Measurements from ENCODE around the gene ANKRD2.
"Not testable (repeated sequence)": the region's sequence is repeated elsewhere in the genome, so short reads cannot be mapped to it uniquely, and the experiment has no call there.

Gene ANKRD2

GRCh38 chr10:97572214-97572989, at the start of gene ANKRD2:
Gene ANKRD2, plus strand, starts transcription at chr10:97572779. Its CDS starts 10 bp downstream, at chr10:97572789.
- FAIRE-seq: no peak

DNA sequence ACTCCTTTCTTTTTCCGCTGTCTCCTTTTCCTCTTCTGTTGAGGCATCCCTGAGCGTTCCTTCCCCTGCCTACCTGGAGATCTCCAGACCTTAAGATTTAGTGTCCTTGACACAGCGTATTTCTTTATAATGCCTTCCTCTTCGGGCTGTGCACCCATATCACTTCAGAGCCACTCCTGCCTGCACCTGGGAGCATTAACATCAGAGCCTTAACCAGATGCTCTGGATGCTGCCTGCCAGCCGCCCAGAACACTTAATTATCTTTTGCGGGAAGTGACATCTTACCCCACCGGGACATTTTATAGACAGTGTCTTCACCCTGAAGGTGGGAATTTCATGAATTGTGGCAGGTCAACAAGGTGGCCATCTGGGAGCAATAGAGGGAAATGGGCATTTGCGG, 49.6 kb upstream of the ANKRD2 start:
- no peak for FAIRE-seq

DNA sequence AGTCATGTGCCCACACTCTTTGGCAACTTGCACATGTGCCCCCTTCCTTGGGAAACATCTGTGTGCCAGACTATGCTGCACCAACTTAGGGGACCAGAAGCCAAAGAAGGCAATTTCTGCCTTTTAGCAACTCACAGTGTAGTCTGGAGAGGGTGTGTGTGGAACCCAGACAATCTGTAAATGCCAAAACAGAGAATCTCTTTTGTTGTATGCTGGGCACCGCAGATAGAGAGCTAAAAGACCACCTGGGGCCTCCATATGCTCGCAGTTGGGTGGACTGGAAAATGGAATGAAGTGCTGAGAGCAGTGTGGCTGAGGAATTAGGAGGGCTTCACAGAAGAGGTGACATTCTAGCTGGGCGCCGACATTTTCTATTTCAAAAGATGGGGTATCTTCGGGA, 47.5 kb upstream of the ANKRD2 start:
- no peak for FAIRE-seq

DNA sequence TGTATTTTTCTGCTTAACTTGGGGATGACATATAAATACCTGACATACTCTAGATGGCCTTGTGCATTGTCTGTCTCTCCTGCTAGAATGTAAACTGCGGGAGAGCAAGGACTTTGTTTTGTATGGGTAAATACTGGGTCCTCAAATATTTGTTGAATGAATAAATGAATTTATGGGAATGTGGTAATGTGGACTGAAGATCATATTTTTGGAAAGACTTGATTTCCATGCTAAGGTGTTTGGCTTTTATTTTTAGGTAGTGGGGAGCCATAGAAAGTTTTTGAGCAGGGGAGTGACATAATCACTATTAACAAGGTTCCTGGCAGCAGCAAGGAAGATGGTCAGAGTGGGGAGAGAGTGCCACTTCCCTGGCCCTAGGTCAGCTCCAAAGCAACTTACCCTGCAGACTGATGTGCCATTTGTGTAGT, 46.9 kb upstream of the ANKRD2 start:
- no peak for FAIRE-seq

DNA sequence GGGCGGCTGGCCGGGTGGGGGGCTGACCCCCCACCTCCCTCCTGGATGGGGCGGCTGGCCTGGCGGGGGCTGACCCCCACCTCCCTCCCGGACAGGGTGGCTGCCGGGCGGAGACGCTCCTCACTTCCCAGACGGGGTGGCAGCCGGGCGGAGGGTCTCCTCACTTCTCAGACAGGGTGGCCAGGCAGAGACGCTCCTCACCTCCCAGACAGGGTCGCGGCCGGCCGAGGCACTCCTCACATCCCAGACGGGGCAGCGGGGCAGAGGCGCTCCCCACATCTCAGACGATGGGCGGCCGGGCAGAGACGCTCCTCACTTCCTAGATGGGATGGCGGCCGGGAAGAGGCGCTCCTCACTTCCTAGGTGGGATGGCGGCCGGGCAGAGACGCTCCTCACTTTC, 43.7 kb upstream of the ANKRD2 start:
- FAIRE-seq: not testable (repeated sequence)

DNA sequence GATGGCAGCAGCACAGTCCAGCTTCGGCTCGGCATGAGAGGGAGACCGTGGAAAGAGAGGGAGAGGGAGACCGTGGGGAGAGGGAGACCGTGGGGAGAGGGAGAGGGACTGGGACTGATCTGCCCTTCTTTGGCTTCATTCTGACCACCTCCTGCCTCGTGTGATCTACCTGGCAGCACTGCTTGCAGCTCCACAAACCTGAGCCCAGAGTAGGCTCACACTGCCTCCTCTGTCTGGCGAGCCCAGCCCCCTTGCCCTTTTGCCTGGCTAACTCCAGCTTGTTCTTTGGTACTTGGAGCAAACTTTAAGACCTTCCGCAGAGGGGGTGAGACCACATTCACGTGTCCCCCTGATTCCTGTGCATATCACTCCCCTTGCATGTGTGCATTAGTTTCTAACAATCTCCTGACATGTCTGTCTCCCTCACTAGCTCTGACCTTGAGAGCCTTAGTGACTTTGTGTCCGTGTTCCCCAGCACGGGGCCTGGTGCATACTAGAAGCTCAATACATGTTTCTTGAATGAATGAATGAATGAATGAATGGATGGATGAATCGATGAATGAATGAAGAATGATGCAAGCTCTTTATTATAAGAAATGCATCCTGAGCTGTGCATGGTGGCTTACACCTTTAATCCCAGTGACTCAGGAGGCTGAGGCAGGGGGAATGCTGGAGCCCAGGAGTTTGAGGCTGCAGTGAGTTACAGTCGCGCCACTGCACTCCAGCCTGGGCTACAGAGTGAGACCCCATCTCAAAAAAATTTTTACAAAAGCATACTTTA, 42.7 kb upstream of the ANKRD2 start:
- FAIRE-seq: no peak

- no peak for FAIRE-seq
Observed at GRCh38 chr10:97531401-97531986, 41.1 kb upstream of the ANKRD2 start.

GRCh38 chr10:97532935-97533671, 39.5 kb upstream of the ANKRD2 start:
- no peak for FAIRE-seq

DNA sequence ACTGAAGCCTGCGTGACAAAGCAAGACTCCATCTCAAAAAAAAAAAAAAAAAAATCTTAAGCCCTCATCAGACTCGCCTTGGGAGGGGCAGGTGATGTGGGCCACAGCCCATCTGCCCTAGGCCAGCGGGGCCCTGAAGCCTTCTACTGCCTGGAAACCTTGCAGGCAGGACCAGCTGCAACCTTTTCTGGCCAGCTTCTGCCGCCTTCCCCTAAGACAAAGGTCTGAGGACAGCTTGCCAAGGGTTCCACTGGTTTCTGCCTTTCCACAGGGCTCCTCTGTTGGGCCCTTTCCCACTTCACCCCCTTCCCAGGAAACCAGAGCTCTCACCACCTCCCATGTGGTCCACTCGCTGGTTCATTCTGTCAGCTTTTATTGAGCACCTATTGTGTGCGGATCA, 38.7 kb upstream of the ANKRD2 start:
- no peak for FAIRE-seq

DNA sequence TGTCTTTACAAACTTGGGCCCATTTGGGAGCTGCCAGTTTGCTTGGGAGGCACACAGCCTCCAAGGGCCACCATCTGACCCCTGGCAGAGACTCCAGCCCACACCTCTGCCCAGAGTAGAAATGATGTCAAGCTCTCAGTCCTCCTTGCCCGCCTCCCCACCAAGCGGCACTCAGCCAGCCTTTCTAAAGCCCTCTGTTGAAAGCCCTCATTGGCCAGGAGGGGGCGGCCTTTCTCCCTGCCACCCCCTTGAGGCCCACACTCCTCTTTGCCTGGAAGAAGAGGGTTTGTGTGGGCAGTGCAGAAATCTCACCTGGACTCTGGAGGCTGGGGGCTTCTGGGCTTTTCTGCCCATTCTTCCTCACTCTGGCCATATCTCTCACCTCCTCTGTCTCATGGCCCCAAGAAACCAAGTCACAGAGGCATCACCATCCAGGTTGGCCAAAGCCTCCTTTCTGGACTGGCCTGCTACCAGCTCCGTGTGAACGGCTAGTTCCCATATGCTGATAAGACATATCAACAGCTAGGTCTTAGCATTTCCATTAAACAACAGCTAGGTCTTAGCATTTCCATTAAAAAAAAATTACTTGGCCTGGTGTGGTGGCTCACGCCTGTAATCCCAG, 37.7 kb upstream of the ANKRD2 start:
- FAIRE-seq: no peak

GRCh38 chr10:97537186-97537869, 35.3 kb upstream of the ANKRD2 start:
- FAIRE-seq: no peak

- FAIRE-seq: no peak
Observed at GRCh38 chr10:97538411-97538810, 34.2 kb upstream of the ANKRD2 start.

GRCh38 chr10:97538839-97539238, 33.7 kb upstream of the ANKRD2 start:
- FAIRE-seq: no peak

GRCh38 chr10:97539523-97540200, 32.9 kb upstream of the ANKRD2 start:
- no peak for FAIRE-seq

DNA sequence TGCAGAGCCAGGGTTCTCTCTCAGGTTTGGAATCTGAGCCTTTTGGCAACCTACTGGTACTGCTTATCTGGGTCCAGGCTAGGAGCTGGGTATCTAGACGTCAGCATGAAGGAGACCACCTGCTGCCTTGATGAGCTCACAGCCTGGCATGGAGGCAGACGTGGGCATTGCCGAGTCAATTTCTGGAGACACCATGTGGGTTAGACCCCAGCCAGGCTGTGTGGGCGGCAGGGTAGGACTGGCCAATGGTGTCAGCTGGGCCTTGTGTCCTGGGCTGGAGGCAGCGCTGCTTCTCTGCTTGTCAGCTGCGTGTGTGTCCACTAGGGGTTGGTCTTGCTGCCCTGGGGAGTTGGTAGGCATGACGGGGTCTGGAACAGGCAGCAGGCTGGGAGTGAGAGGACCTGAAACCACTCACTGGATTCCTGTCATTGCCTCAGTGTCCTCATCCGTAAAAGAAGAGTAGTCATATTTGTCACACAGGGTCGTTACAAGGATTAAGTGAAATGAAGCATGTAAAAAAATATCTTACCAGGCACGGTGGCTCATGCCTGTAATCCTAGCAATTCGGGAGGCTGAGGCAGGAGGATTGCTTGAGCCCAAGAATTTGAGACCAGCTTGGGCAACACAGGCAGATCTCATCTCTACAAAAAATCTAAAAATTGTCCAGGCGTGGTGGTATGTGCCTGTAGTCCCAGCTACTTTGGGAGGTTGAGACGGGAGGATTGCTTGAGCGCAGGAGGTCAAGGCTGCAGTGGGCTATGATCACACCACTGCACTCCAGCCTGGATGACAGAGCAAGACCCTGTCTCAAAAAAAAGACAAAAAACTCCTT, 31.7 kb upstream of the ANKRD2 start:
- FAIRE-seq: no peak

GRCh38 chr10:97542169-97543024, 30.2 kb upstream of the ANKRD2 start:
- no peak for FAIRE-seq

DNA sequence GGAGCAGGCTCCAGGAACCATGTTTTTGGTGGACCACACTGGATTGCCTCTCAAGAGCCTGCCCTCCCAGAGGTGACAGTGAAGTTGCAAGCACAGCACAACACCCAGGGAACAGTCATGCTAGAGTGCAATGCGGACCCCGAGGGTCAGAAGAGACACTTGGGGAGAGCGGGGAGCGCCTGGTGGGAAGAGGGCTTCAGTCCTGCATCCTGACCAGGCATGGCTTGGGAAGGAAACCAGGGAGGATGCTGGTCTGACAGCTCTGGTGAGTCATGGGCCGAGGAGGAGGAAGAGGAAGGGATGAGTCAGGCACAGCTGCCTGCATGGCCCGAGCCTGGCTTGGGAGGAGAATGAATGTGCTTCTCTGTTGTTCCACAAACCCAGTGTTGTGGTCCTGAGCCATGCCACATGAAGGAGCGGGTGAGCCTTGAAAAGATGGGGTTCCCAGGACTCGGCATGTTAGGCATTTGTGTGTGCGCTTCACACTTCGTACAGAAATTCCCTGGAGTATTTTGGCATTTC, 29.5 kb upstream of the ANKRD2 start:
- no peak for FAIRE-seq

DNA sequence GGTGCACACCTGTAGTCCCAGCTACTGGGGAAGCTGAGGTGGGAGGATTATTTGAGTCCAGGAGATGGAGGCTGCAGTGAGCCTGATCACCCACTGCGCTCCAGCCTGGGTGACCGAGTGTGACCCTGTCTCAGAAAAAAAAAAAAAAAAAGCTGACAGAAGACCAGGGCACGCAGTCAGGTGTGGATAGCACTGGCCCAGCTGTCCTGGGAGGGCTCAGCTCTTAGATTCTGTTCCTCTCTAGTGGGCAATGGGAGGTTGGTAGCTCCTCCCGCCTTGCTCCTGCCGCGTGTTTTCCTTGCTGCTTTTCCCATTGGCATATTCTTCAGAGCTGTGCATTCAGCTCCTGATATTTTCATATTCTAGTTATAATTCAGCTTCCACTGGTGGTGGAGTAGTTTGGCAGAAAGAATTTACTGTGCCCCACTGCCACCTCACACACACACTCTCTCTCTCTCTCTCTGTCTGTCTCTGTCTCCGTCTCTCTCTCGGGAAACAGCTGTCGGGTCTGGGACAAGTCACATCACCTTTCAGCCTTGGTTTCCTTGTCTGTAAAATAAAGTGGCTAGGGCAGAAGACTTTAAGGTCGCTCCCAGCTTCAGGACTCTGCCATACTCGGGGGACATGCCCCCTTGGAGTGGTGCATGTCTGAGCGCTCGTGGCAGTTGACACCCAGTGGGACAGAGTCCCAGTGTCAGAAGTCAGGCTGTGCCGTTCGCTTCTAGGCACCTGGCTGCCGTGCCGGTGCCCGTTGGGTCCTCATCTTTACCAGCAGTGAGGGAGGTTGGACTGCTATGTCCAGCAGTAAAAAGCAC, 25.9 kb upstream of the ANKRD2 start:
- FAIRE-seq: no peak

Measured in endometrium (tissue), 2 donors.